GM21515 (cell line): Measurements from ENCODE around the gene RNF44.
"Not testable (repeated sequence)": the region's sequence is repeated elsewhere in the genome, so short reads cannot be mapped to it uniquely, and the experiment has no call there.

Experiments used
- ATAC-seq: cut with Tn5 transposase; IDR thresholded peaks from one replicate; pipeline ENCODE4 v1.9.1; 2021; ENCODE audit not compliant: unreplicated experiment

RNF44 gene

DNA sequence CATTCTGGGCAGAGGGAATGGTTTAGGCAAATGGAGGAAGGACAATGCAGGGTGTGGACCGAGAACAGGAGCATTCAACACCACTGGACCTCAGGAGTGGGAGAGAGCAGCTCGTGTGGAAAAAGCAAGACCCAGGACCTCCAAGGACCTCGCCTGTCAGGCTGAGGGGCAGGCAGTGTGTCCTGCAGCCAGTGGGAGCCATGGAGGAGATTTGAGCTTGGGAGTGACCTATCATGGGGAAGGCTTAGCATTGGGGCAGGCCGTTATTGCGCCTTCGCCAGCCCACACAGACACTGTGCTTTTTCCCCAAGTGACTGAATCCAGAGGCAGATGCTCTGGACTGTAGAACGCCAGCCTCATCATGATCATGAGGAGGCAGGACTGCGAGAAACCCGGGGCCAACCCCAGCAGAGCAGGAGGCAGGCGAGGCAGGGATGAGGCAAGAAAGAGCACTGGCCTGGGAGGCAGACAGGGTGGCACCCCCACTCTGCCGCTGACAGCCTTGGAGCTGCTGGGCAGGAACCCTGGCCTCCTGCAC lies 15.2 kb upstream of the RNF44 start:
- ATAC-seq = no peak

DNA sequence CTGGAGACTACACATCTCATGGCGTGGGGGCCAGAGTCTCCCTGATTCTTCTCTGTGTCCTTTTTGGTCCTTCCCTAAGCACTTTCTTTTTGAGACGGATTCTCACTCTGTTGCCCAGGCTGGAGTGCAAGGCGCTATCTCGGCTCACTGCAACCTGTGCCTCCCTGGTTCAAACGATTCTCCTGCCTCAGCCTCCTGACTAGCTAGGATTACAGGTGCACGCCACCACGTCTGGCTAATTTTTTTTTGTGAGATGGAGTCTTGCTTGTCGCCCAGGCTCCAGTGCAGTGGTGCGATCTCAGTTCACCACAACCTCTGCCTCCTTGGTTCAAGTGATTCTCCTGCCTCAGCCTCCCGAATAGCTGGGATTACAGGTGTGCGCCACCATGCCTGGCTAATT lies 13.7 kb upstream of the RNF44 start:
- ATAC-seq = not testable (repeated sequence)

- ATAC-seq = no peak
These were observed 13.2 kb upstream of the RNF44 start for GRCh38 chr5:176550275-176550831.

- ATAC-seq = no peak
These were observed 12.7 kb upstream of the RNF44 start for GRCh38 chr5:176549871-176550270.

GRCh38 chr5:176548967-176549444 lies 11.8 kb upstream of the RNF44 start, which contains the start of gene CDHR2:
TSS of gene CDHR2 (plus strand) at chr5:176549342. CDS start at chr5:176565353, 16,011 bp downstream.
- ATAC-seq = no peak

- ATAC-seq = no peak
These were observed 10.6 kb upstream of the RNF44 start for GRCh38 chr5:176547802-176548201.

- no peak for ATAC-seq
These were observed 8.7 kb upstream of the RNF44 start for GRCh38 chr5:176545737-176546509.

- ATAC-seq = no peak
These were observed 8.2 kb upstream of the RNF44 start for GRCh38 chr5:176545388-176545736.

DNA sequence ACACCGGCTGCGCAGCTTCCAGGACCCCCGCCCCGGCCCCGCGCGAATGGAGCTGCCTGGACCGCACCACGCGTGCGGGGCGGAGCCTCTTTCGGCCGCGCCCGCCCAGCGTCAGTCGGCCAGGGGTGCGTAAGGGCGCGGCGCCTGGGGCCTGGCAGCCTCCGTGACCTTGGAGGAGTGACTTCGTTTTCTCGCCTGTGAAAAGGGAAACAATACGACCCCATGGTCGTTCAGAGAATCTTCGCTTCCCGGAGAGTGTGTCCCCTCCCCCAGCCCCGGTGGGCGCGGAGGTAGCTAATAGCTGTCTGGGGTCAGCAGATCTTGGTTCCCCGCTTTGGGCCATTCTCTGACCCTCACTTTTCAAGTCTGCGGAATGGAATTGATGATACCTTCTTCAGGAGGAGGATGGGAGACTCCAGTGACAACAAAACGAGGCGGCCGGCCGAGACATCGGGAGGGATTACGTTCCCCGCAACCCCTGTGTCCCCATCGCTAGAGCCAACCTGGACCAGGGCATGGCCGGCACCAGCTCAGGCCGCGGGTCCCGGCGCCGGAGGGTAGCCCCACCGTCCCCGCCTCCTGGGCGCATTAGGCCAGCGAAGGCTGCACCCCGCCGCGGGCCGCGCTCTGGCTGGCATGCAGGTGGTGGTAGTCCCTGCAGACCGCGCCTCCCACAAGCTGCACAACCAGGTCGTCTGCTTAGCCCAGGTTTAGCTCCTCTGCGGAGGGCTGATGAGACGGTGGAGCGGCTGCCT lies 6.4 kb upstream of the RNF44 start:
- ATAC-seq = peak; percentile 66

DNA sequence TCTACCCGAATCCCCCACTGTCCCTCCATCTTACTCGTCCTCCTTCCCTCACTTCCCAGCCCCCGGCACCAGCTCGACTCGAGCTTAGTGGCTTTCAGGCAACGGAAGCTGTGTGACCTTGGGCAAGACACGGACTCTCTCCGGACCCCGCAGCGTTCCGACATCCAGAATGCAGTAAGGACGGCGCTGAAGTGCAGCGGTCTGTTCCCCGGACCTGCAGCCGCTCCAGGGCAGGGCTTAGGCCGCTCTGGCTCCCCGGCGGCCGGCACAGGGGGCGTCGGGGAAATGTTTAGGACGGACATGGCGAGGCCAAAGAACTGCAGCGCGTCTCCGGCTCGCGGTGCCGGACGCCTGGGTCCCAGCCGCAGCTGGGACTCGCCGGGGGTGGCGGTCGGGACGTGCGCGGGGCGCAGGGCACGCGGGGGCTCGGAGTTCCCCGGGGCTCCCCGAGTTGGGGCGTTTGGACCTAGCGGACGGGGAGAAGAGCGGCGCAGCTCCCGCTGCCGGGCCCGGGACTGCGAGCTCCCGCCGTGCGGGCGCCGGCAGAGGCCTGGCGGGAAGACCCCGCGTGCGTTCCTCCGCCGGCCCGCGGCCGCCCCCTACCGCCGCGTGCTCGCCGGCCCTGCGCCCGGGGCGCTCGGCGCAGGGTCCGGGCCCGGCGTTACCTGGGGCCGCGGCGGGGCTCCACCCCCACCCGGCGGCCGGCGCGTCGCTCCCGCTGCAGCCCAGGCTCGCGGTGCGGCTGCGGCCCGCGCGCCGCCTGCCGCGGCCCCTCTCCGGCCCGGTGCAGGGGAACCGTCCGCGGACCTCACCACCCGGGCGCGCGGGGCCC lies 5.6 kb upstream of the RNF44 start:
- peak; percentile 43 for ATAC-seq

GRCh38 chr5:176542135-176542595 lies 5.0 kb upstream of the RNF44 start:
- no peak for ATAC-seq

DNA sequence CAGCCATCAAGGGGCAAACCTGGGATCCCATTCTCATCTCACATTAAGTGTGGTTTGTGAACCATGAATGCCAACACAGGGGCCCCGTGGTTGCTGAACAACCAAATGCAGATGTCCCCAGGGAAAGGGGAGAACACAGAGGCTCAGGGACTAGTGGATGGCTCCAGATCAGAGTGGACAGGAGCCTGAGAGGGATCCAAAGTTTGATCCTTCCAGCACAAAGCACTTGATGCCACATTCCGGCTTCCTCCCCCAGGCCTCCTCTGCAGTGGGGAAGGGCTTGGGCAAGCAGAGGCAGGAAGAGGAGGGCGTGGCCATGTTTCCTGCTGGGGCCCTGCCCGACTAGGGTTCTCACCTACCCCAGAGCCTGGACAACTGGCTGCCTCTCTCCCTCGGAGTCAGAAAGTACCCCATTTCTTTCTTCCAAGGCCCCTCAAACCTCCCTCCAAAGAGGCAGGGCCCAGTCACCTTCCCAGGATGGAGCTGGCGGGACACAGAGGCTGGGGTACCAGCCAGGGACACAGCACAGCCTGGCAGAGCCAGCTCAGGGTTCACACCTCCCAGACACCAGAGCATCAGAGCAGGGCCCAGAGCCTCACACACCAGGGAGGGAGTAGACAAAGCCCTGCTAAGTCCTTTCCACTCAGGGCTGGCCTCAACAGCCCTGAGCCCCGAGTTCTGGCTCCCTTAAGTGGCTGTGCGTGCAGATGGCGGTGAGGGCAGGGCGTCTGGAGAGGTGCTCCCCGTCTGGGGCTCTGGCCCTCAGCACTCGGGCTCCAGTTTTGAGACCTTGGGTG lies 4.3 kb upstream of the RNF44 start:
- ATAC-seq = no peak

- no peak for ATAC-seq
These were observed 3.7 kb upstream of the RNF44 start for GRCh38 chr5:176540956-176541337.

GRCh38 chr5:176540476-176540899 lies 3.3 kb upstream of the RNF44 start:
- ATAC-seq = no peak

- ATAC-seq = no peak
These were observed 1.8 kb upstream of the RNF44 start for GRCh38 chr5:176538989-176539384.

GRCh38 chr5:176538230-176538988 lies 1.2 kb upstream of the RNF44 start:
- ATAC-seq = no peak

- ATAC-seq = peak; percentile 65
These were observed 490 bp upstream of the RNF44 start for GRCh38 chr5:176537554-176538229.

GRCh38 chr5:176536132-176536901 lies 885 bp downstream of the RNF44 start:
- peak; percentile 19 for ATAC-seq
